SU-DHL-6 (cell line): ENCODE results near the gene PHACTR1.
A peak's percentile ranks its signal among the peaks of the same experiment; 100 is the strongest.

Experiments used
- H2AFZ ChIP-seq: fragments of 200-600 bp; sonication (generic); 2 replicates; pipeline ENCODE4 v1.6.1; 2014; ENCODE audit warnings: low read depth, mild to moderate bottlenecking, moderate library complexity, mixed read lengths, antibody characterized with exemption, low read length; ENCODE audit not compliant: severe bottlenecking
- H3F3A ChIP-seq: fragments of 200-600 bp; shearing (Covaris generic); 2 replicates; pipeline ENCODE4 v1.6.0; 2016; ENCODE audit warnings: antibody characterized with exemption, mild to moderate bottlenecking; ENCODE audit not compliant: insufficient read depth
- H3K27ac ChIP-seq: fragments of 200-600 bp; sonication (generic); 2 replicates; pipeline ENCODE4 v1.5.1; 2016; ENCODE audit warnings: low read depth, mild to moderate bottlenecking, low read length, moderate library complexity, mixed read lengths
- H3K27me3 ChIP-seq: fragments of 200-600 bp; sonication (generic), shearing (Covaris generic); 2 replicates; pipeline ENCODE4 v1.6.0; 2014; ENCODE audit warnings: mild to moderate bottlenecking, low read length
- H3K36me3 ChIP-seq: fragments of 200-600 bp; sonication (generic); 2 replicates; pipeline ENCODE4 v1.6.1; 2014; ENCODE audit warnings: mild to moderate bottlenecking, low read length, mixed read lengths
- H3K4me2 ChIP-seq: fragments of 300-600, 200-600 bp; shearing (Covaris generic), sonication (generic); 2 replicates; pipeline ENCODE4 v1.6.0; 2014; ENCODE audit warnings: low read length, low read depth, mild to moderate bottlenecking; ENCODE audit not compliant: poor library complexity, severe bottlenecking
- H3K4me3 ChIP-seq: fragments of 200-600 bp; sonication (generic); 2 replicates; pipeline ENCODE4 v1.5.1; 2014; ENCODE audit warnings: antibody characterized with exemption, low read length, mild to moderate bottlenecking, mixed read lengths; ENCODE audit not compliant: insufficient read depth, poor library complexity, severe bottlenecking
- H3K79me2 ChIP-seq: fragments of 200-600 bp; sonication (generic); 2 replicates; pipeline ENCODE4 v1.6.1; 2014; ENCODE audit warnings: mild to moderate bottlenecking, low read length, moderate library complexity; ENCODE audit not compliant: insufficient read depth
- H3K9ac ChIP-seq: fragments of 200-600 bp; sonication (generic); 2 replicates; pipeline ENCODE4 v1.7.0; 2014; ENCODE audit warnings: mild to moderate bottlenecking, low read length
- H3K9me2 ChIP-seq: fragments of 200-600 bp; sonication (generic); replicated peaks from 2 replicates; pipeline ENCODE4 v1.6.1; 2014; ENCODE audit warnings: low read length; ENCODE audit not compliant: insufficient read depth
- H3K9me3 ChIP-seq: fragments of 200-600 bp; sonication (generic); 2 replicates; pipeline ENCODE4 v1.6.1; 2014; ENCODE audit warnings: low read length, mixed read lengths; ENCODE audit not compliant: insufficient read depth
- H4K20me1 ChIP-seq: fragments of 200-600 bp; sonication (generic); 2 replicates; pipeline ENCODE4 v1.6.1; 2014; ENCODE audit warnings: low read depth, mild to moderate bottlenecking, antibody characterized with exemption, low read length, moderate library complexity, mixed read lengths
- EZH2phosphoT487 ChIP-seq: fragments of 200-600 bp; sonication (generic), shearing (Covaris generic); conservative IDR thresholded peaks from 2 replicates; pipeline ENCODE4 v1.6.1; 2018; ENCODE audit warnings: mild to moderate bottlenecking, antibody characterized with exemption, low read length, moderate library complexity, mixed read lengths
- TF ChIP-seq, protein P1 (sequence below): fragments of 200-600 bp; sonication (generic); IDR thresholded peaks from one replicate; pipeline ENCODE4 v1.5.1; 2017; ENCODE audit warnings: antibody characterized with exemption, mild to moderate bottlenecking, low read length, moderate library complexity; ENCODE audit not compliant: insufficient read depth, poor library complexity, severe bottlenecking

The PHACTR1 gene

DNA sequence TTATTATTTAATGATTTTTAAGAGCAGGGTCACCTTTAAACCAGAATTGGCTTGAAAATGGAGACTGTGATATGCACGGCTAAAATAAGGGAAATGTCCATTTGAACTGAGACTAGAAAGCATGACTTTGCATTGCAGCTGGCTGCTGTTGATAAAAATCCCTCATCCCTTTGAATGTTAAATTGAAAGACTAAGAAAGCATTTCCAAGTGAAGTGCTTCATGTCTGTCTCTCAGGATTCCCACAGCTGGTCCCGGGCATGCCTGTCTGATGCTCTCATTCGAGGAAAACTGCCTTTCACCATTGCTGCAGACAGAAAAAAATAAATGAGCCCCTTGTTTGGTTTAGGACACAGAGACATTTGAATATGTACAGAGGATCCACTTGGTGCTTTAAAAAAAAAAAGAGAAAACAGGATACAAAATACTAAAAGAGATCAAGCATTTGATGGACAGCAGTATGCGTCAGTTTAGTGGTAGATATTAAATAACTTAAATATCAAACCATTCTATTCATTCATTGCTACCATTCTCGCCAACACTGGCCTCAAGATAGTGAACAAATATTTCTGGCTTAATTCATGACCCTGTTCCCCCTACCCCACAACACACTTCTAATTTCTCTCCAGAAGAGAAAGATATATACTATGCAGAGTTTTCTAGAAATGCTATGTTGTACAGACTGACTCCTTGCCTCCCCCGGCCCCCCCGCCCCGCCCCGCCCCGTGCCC lies 556.8 kb downstream of the PHACTR1 start:
- H3K36me3 ChIP-seq = no peaks in the 10 kb centered on the region
- peak overlapping the region; percentile 47 for H3K9ac ChIP-seq
- H3K27ac ChIP-seq = peak overlapping the region; percentile 11
- TF ChIP-seq EZH2phosphoT487 = no peak
- TF ChIP-seq, protein P1, sequence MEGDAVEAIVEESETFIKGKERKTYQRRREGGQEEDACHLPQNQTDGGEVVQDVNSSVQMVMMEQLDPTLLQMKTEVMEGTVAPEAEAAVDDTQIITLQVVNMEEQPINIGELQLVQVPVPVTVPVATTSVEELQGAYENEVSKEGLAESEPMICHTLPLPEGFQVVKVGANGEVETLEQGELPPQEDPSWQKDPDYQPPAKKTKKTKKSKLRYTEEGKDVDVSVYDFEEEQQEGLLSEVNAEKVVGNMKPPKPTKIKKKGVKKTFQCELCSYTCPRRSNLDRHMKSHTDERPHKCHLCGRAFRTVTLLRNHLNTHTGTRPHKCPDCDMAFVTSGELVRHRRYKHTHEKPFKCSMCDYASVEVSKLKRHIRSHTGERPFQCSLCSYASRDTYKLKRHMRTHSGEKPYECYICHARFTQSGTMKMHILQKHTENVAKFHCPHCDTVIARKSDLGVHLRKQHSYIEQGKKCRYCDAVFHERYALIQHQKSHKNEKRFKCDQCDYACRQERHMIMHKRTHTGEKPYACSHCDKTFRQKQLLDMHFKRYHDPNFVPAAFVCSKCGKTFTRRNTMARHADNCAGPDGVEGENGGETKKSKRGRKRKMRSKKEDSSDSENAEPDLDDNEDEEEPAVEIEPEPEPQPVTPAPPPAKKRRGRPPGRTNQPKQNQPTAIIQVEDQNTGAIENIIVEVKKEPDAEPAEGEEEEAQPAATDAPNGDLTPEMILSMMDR = no peak
- H3K9me3 ChIP-seq = no peaks in the 10 kb centered on the region
- no peaks in the 10 kb centered on the region for H3K27me3 ChIP-seq
- H3F3A ChIP-seq = peaks cover 16% of the 10 kb centered on the region
- peak overlapping the region; percentile 75 for H3K4me2 ChIP-seq
- H2AFZ ChIP-seq = no peak overlapping the region
- no peaks in the 10 kb centered on the region; the same call in 1 of the 2 replicates for H3K79me2 ChIP-seq
- peak overlapping the region; percentile 54 for H3K4me3 ChIP-seq
- no peaks in the 10 kb centered on the region for H4K20me1 ChIP-seq
- H3K9me2 ChIP-seq = no peaks in the 10 kb centered on the region

DNA sequence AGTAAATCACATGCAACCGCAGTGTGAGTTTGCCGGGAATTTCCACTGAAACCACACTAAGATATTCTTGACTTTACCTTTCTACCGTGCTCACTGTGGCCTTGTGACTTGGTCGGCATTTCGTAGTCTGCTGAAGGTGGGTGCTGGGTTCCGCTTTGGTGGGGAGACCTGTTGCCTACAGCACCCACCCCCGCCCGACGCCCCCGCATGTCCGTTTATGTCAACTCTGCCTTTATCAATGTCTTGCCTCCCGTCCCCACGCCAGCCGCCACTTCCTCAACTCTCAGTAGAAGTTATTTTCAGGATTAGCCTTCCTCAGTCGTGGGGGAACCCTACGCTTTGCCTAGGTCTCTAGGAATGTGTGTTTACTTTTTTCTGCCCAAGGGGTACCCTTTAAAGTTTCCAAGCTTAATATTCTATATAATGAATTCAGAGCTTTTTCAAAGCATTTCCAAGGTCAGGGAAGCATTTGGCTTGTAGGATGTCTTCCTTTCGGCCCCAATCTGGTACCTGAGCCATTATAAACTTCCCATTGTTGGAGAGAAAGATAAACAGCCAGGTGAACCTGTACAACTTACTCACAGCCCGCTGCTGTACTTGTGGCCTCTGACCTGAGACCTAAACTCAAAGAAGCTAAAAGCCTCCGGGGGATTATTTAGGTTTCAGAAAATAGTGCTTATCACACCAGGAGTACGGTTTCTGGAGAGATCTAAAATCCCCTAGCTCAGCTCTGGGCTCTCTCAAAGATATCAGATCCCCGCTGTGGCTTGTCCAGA lies 557.6 kb downstream of the PHACTR1 start:
- Histone ChIP-seq H3K4me3 (peak overlapping the region; percentile 54), H3K36me3 (no peaks in the 10 kb centered on the region), H3K27me3 (no peaks in the 10 kb centered on the region), H3K79me2 (no peaks in the 10 kb centered on the region; the same call in 1 of the 2 replicates), H2AFZ (no peak overlapping the region), H3F3A (peaks cover 16% of the 10 kb centered on the region; the same call in 1 of the 2 replicates), H3K9me2 (no peaks in the 10 kb centered on the region), H4K20me1 (no peaks in the 10 kb centered on the region), H3K4me2 (peak overlapping the region; percentile 75), H3K27ac (peak overlapping the region; percentile 13), H3K9me3 (no peaks in the 10 kb centered on the region), H3K9ac (peak overlapping the region; percentile 47; the same call in 1 of the 2 replicates)
- TF ChIP-seq, protein P1 = no peak
- no peak for TF ChIP-seq EZH2phosphoT487

DNA sequence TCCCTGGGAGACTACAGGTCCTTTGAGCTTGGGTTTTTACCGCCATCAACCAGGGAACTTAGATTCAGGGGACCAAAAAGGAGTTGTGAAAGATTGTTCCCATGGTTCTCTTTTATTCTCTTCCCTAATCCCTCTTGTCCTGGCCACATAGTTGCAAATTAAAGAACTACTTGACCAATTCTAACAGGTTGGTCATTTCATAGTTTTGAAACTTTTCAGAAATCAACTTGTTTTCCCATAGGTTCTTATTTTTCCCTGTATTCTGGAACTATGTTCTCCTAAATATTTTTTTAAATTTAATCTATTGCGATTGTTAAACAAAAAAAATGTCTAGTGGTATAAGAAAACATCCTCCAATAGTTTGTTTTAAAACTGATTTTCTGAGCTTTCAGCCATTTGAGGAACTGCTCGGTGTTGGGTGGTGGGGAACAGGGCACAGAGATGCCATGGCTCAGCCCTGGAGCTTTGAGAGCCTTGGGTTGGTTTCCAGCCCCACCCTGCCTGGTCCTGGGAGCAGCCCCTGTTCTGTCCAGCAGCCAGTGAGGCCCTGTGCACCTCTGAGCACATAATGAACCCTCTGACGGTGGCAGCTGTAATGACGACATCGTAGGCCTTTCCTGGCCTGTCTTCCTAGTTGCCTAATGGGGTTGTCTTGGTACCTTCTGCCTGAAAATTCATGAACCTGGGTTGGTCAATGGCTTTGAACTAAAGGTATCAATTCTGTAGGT lies 558.3 kb downstream of the PHACTR1 start:
- Histone ChIP-seq H3F3A (peaks cover 16% of the 10 kb centered on the region; the same call in 1 of the 2 replicates), H4K20me1 (no peaks in the 10 kb centered on the region), H3K36me3 (no peaks in the 10 kb centered on the region), H3K9me3 (no peaks in the 10 kb centered on the region), H3K9ac (peak overlapping the region; percentile 47; the same call in 1 of the 2 replicates), H3K27me3 (no peaks in the 10 kb centered on the region), H3K79me2 (no peaks in the 10 kb centered on the region; the same call in 1 of the 2 replicates), H3K27ac (peak overlapping the region; percentile 13), H3K4me3 (peak overlapping the region; percentile 54), H3K9me2 (no peaks in the 10 kb centered on the region), H3K4me2 (peak overlapping the region; percentile 75), H2AFZ (no peak overlapping the region)
- no peak for TF ChIP-seq EZH2phosphoT487
- TF ChIP-seq, protein P1 = no peak
